GM12892 (cell line): ENCODE data around the gene CHST9.

ENCODE experiments used
- POLR2A ChIP-seq: IDR thresholded peaks from 2 replicates; pipeline ENCODE4 v1.6.1; 2011; ENCODE audit warnings: low read depth, low read length, control low read depth
- POLR2AphosphoS5 ChIP-seq: IDR thresholded peaks from 2 replicates; pipeline ENCODE4 v1.6.1; 2011; ENCODE audit warnings: low read depth, low read length, control low read depth
- TAF1 ChIP-seq: IDR thresholded peaks from 2 replicates; pipeline ENCODE4 v1.6.1; 2011; ENCODE audit warnings: low read depth, mild to moderate bottlenecking, control low read depth, low read length, borderline replicate concordance

- TF ChIP-seq TAF1 (no peak), POLR2A (no peak), POLR2AphosphoS5 (no peak)
Observed at GRCh38 chr18:26902291-26902690, 282.8 kb downstream of the CHST9 start.
